ENCODE data around the gene FLRT2.

FLRT2 gene

DNA sequence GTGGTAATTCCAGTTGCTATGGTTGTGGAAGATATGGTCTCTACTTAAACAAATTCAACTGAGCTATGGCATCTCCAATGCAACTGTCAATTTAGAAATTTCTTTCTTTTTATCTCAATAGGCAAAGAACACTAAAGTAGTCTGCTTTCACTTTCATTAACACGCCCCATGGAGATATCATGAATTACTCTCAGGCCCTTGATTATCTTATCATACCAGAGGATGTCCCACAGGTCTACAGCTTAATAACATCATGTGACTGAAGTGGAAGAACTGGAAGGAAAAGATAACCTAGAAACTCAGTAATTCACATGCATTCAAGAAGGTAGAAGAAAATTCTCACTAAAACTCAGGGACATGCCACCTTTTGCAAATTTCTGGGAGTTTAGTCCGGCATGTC is 114.3 kb downstream of the FLRT2 start:
- in situ Hi-C loops (cut with MboI; ENCODE audit: low sequenced_read_pairs) = no loop called here

- in situ Hi-C loops (cut with MboI; ENCODE audit: low sequenced_read_pairs) = no loop called here
Observed at GRCh38 chr14:85653029-85653428, 123.1 kb downstream of the FLRT2 start.

DNA sequence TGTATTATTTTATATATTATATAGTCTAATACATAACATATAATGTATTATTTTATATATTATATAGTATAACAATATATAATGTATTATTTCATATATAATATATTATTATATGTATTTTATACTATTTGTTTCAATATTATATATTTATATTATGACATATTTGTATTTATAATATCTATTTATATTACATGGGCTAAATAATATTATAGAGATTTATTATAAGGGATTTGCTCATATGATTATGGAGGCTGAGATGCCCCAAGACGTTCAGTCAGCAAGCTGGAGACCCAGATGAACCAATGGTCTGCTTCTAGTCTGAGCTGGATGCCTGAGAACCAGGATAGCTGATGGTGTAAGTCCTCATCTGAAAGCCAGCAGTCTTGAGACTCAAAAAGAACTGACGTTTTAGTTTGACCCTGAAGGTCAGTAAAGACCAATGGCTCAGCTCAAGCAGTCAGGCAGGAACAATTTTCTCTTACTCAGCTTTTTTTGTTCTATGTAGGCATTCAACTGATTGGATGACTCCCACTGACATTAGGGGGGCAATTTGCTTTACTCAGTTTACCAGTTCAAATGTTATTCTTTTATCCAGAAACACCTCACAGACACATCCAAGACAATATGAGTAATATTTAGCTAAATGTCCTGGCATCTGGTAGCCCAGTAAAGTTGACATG is 130.4 kb downstream of the FLRT2 start:
- in situ Hi-C loops (cut with MboI; ENCODE audit: low sequenced_read_pairs) = no loop called here

DNA sequence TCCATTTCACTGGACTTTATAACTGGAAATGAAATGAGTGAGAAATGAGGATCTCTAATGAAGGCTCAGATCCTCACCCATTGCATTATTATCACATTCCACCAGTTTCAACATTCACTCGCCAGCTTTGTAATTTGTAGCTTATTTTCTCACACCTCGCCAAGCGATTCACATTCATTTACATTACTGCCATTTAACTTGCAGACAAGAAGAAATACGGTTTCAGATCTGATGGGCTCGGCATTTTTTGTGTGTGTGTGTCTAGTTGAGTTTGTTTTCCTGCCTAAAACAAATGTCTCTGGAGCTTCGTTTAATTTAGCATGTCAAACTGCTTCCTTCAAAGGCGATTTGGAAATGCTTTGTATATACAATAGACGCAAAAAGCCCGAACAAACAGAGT is 132.2 kb downstream of the FLRT2 start:
- in situ Hi-C loops (cut with MboI; ENCODE audit: low sequenced_read_pairs) = no loop called here

DNA sequence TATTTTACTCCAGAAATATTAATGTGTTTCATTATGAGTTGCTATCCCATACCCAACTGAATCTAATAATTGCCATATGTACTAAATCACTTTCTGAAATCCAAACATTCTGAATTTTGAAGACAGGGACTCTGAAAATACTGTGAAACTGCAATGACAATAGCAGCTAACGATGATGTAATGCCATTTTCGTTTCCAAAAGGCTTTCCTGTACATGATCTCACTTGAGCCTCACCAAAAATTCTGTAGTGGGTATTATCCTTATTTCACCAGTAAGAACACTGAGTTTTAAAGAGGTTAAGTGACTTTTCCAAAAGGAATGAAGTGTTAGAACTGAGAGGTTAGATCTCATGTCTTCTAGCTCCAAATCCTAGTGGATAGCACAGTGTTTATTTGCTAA is 133.3 kb downstream of the FLRT2 start:
- in situ Hi-C loops (cut with MboI; ENCODE audit: low sequenced_read_pairs) = no loop called here

- in situ Hi-C loops (cut with MboI; ENCODE audit: low sequenced_read_pairs) = no loop called here
Observed at GRCh38 chr14:85663667-85664066, 133.7 kb downstream of the FLRT2 start.

DNA sequence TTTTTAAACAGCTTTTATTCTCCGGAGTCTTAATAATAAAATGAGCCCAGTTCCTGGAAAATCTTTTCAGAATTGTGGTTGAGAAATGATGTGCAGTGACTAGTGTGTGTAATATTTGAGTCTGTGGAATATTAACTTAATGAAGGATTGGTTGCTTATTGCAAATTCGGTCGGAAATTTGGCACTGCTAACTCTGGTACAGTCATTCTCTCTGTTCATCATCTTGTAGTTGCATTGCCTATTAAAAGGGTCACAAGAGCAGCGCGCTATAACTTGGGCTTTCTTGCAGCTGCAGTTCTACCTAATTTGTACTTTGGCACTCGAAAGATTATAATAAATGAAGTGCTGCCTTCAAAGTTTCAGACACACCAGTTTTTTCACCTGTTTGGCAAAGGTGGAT is 146.0 kb downstream of the FLRT2 start:
- in situ Hi-C loops (cut with MboI; ENCODE audit: low sequenced_read_pairs) = no loop called here

DNA sequence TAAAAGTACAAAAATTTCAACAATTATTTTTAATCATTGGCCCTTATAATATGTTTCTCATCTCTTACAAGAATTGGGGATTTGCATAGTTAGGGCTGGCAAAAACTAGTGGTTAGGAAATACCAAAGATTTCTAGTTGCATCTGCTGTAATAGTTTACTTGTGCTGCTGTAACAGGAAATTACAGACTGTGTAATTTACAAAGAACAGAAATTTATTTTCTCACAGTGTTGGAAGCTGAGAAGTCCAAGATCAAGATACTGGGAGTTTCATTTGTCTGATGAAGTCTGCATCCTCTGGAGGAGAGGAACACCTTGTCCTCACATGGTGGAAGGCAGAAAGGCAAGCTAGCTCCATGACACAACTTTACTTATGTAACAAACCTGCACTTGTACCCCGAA is 157.0 kb downstream of the FLRT2 start:
- in situ Hi-C loops (cut with MboI; ENCODE audit: low sequenced_read_pairs) = no loop called here

DNA sequence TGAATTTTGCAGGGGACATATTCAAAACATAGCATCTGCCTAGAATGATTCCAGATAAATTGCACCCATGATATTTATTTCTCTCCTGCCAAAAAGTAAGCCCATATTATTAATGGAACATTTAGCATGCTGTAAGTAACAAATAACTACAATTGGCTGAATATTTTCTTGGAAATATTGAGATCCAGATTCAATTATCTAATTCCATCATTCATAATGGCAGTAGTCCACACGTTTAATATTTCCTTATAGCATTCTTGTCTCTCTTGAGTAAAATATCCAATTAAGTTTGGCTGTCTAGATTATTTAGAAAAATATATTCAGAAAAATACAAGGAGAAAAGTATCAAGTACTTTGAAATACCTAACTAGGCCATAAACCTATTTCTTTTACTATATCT is 157.5 kb downstream of the FLRT2 start:
- in situ Hi-C loops (cut with MboI; ENCODE audit: low sequenced_read_pairs) = no loop called here

GRCh38 chr14:85688006-85688405 is 158.1 kb downstream of the FLRT2 start:
- in situ Hi-C loops (cut with MboI; ENCODE audit: low sequenced_read_pairs) = no loop called here

- in situ Hi-C loops (cut with MboI; ENCODE audit: low sequenced_read_pairs) = no loop called here
Observed at GRCh38 chr14:85695300-85695699, 165.4 kb downstream of the FLRT2 start.

DNA sequence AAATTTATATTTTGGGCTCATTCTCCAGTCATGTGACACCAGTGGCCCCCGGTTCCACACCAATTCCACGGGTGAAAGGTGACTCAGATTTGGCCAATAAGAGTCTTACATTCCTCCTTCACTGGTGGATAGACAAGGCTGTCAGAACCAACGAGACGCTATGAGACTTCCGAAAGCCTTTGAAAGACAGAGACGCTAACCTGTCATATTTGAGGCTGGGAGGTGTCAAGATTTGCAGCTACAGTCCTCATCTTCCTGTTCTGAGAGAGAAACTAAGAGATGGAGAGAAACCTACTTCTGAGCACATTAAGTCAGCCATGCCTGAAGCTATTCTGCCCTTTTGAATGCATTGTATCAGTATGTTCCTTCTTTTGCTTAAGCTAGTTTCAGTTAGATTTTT is 171.2 kb downstream of the FLRT2 start:
- in situ Hi-C loops (cut with MboI; ENCODE audit: low sequenced_read_pairs) = no loop called here

- in situ Hi-C loops (cut with MboI; ENCODE audit: low sequenced_read_pairs) = no loop called here
Observed at GRCh38 chr14:85701763-85702162, 171.8 kb downstream of the FLRT2 start.

- in situ Hi-C loops (cut with MboI; ENCODE audit: low sequenced_read_pairs) = no loop called here
Observed at GRCh38 chr14:85702191-85702590, 172.2 kb downstream of the FLRT2 start.

- in situ Hi-C loops (cut with MboI; ENCODE audit: low sequenced_read_pairs) = no loop called here
Observed at GRCh38 chr14:85702997-85703396, 173.1 kb downstream of the FLRT2 start.
